ENCODE results near the gene DMRT3. TPM values are rescaled to one million over a fixed set of nuclear protein-coding genes. Genes with fewer than 3 reads are reported as not detected.

The DMRT3 gene
- total and polyA plus RNA-seq, 2 of the 8 experiments (the other 6 are each of a cell fraction or from before 2014, with no cell fraction given): not detected

DNA sequence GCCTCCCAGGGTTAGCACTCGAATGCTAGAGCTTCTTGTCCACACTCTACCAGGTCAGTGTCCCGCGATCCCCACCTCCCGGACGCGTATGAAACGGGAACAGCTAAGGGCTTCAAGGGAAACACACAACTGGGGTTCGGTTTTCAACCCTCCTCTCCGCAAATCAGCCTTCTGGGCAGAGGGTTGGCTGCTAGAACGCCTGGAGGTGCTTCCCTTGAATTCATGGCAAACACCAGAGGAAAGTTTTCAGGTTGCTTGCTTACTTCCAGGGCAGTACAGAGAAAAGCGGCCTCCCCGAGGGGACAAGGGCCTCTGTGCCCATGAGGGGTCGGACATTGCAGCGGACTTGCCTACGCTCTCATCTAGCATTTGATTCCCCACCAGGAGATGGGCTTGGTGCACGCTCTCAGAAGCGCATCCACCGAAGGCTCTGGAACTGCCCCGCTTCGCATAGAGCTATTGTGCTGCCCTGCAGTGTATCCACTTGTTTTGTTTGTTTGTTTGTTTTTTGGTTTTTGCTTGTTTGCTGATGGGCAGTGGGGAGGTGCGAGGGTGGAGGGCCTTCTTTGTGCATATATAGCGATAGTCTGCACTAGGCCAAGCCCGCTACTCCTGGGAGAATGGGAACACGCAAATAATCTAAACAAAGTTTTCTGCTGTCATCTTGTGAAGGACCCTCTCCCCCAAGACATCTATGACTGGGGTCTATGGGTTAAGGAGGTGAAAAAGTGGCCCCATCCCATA lies 1.3 kb upstream of the DMRT3 start (continued):
- TF ChIP-seq RNF2 (IDR thresholded peaks at IDR 0.05; ENCODE audit: borderline replicate concordance, low read depth, low read length, missing control alignments, poor library complexity, severe bottlenecking) (peak; percentile 57), TBP (IDR thresholded peaks at IDR 0.05; ENCODE audit: low read depth, low read length) (no peak), CREB1 (IDR thresholded peaks at IDR 0.05) (no peak), PHF8 (conservative IDR thresholded peaks at IDR 0.05; ENCODE audit: low read depth, low read length) (no peak), JUND (IDR thresholded peaks at IDR 0.05; ENCODE audit: low read length) (no peak), RAD21 (IDR thresholded peaks at IDR 0.05 in 1 of 2, conservative IDR thresholded peaks at IDR 0.05 in 1 of 2; ENCODE audit: low read depth in 2 of 2, low read length in 2 of 2) (peak; percentile 6 to 18; a peak in 2 of 4 replicates), BCL11A (IDR thresholded peaks at IDR 0.05; ENCODE audit: low read depth in 2 of 2, low read length in 2 of 2) (no peak)
- TF ChIP-seq, protein P1, sequence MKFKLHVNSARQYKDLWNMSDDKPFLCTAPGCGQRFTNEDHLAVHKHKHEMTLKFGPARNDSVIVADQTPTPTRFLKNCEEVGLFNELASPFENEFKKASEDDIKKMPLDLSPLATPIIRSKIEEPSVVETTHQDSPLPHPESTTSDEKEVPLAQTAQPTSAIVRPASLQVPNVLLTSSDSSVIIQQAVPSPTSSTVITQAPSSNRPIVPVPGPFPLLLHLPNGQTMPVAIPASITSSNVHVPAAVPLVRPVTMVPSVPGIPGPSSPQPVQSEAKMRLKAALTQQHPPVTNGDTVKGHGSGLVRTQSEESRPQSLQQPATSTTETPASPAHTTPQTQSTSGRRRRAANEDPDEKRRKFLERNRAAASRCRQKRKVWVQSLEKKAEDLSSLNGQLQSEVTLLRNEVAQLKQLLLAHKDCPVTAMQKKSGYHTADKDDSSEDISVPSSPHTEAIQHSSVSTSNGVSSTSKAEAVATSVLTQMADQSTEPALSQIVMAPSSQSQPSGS (IDR thresholded peaks at IDR 0.05; ENCODE audit: low read length): no peak
- TF ChIP-seq, protein P2, sequence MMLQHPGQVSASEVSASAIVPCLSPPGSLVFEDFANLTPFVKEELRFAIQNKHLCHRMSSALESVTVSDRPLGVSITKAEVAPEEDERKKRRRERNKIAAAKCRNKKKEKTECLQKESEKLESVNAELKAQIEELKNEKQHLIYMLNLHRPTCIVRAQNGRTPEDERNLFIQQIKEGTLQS (IDR thresholded peaks at IDR 0.05; ENCODE audit: insufficient read depth, low read depth, low read length): no peak
